B cell (primary cell): Measurements from ENCODE around the gene RSPH1. TPM values are rescaled to one million over a fixed set of nuclear protein-coding genes. Genes with fewer than 3 reads are reported as not detected.

Experiments
- ATAC-seq: fragments of 200-7000 bp; cut with Tn5 transposase; one replicate; pipeline ENCODE4 v1.10.0; 2021; ENCODE audit warnings: low read depth, mild to moderate bottlenecking, moderate number of reproducible peaks, moderate library complexity
- CTCF ChIA-PET: fragments of 350-600 bp; sonication (Branson Sonifier 250); formaldehyde crosslinking; loops from one replicate; lab custom pipeline; 2021; ENCODE audit warnings: antibody characterized with exemption, inconsistent platforms; lab: Charles Lee
- POLR2A ChIA-PET: fragments of 350-600 bp; sonication (Branson Sonifier 250); formaldehyde crosslinking; loops from one replicate; lab custom pipeline; 2021; ENCODE audit warnings: antibody characterized with exemption; lab: Charles Lee
- DNase-seq: peaks from one replicate; pipeline ENCODE4 v3.0.0; 2013
- H2AFZ ChIP-seq: 2 replicates; pipeline ENCODE4 v1.6.1; 2012; ENCODE audit warnings: mild to moderate bottlenecking, low read depth, low read length; ENCODE audit not compliant: insufficient read depth, poor library complexity, severe bottlenecking
- H3K27ac ChIP-seq, 2 donors: 1 replicate in 1 of 2; 2 replicates in 1 of 2; pipeline ENCODE4 v1.5.1; 2012 to 2013; ENCODE audit warnings: low read length in 2 of 2, mild to moderate bottlenecking in 2 of 2, moderate library complexity in 1 of 2
- H3K27me3 ChIP-seq, 4 experiments: fragments of 200-600 bp in 1 of 4; sonication (generic) in 1 of 4; replicated peaks in 1 of 4; 1 replicate in 2 of 4; 2 replicates in 2 of 4; pipeline versions ENCODE4 v1.6.1 to v1.7.0; 2013 to 2016; ENCODE audit warnings: low read length in 3 of 4, mild to moderate bottlenecking in 2 of 4, mixed read lengths in 1 of 4, moderate library complexity in 1 of 4; ENCODE audit not compliant: insufficient read depth in 4 of 4, control insufficient read depth in 3 of 4; ENCODE audit errors: control extremely low read depth in 1 of 4
- H3K36me3 ChIP-seq, 2 experiments: replicated peaks in 1 of 2; 1 replicate in 1 of 2; 2 replicates in 1 of 2; pipeline versions ENCODE4 v1.6.1 to v1.7.1; 2013; ENCODE audit warnings: low read length in 1 of 2; ENCODE audit not compliant: insufficient read depth in 2 of 2, control insufficient read depth in 1 of 2; ENCODE audit errors: control extremely low read depth in 1 of 2, extremely low read depth in 1 of 2
- H3K4me1 ChIP-seq, 2 donors: fragments of 200-600 bp in 1 of 2; sonication (generic) in 1 of 2; 1 replicate in 1 of 2; 2 replicates in 1 of 2; pipeline versions ENCODE4 v1.5.1 to v1.6.1; 2013 to 2017; ENCODE audit warnings: low read length in 2 of 2; ENCODE audit not compliant: control insufficient read depth in 2 of 2, insufficient read depth in 2 of 2
- H3K4me2 ChIP-seq: replicated peaks from 2 replicates; pipeline ENCODE3; 2012; ENCODE audit warnings: mild to moderate bottlenecking, low read depth, low read length; ENCODE audit not compliant: poor library complexity, severe bottlenecking
- H3K4me3 ChIP-seq, 5 experiments: fragments of 200-600 bp in 1 of 5; sonication (generic) in 1 of 5; 1 replicate in 3 of 5; 2 replicates in 2 of 5; pipeline versions ENCODE4 v1.5.1 to v1.7.0; 2011 to 2016; ENCODE audit warnings: low read length in 4 of 5, mild to moderate bottlenecking in 4 of 5, low read depth in 2 of 5, control low read depth in 1 of 5, moderate library complexity in 1 of 5; ENCODE audit not compliant: insufficient read depth in 1 of 5; ENCODE audit errors: control extremely low read depth in 1 of 5, extremely low read depth in 1 of 5
- H3K79me2 ChIP-seq: fragments of 200-600 bp; sonication (generic); one replicate; pipeline ENCODE4 v1.6.0; 2016; ENCODE audit warnings: low read length; ENCODE audit not compliant: control insufficient read depth, insufficient read depth
- H3K9ac ChIP-seq: fragments of 200-600 bp; sonication (generic); 2 replicates; pipeline ENCODE4 v1.6.1; 2017; ENCODE audit warnings: mild to moderate bottlenecking, low read length, moderate library complexity
- H3K9me3 ChIP-seq, 3 donors: one replicate each; pipeline versions ENCODE4 v1.6.1 to v1.7.1; 2013; ENCODE audit warnings: low read length in 2 of 3; ENCODE audit not compliant: control insufficient read depth in 2 of 3, insufficient read depth in 1 of 3; ENCODE audit errors: control extremely low read depth in 1 of 3
- H4K20me1 ChIP-seq: 2 replicates; pipeline ENCODE4 v1.6.0; 2012; ENCODE audit warnings: mild to moderate bottlenecking, low read length; ENCODE audit not compliant: insufficient read depth, control insufficient read depth, poor library complexity, severe bottlenecking
- H3K27ac Mint-ChIP-seq: one replicate; pipeline ENCODE4 v1.8.0; 2021; ENCODE audit warnings: mixed read lengths
- H3K27me3 Mint-ChIP-seq: one replicate; pipeline ENCODE4 v1.8.0; 2021; ENCODE audit warnings: mixed read lengths
- H3K4me1 Mint-ChIP-seq: one replicate; pipeline ENCODE4 v1.8.0; 2021; ENCODE audit warnings: mixed read lengths
- H3K4me3 Mint-ChIP-seq: one replicate; pipeline ENCODE4 v1.8.0; 2021; ENCODE audit warnings: mixed read lengths
- H3K9me3 Mint-ChIP-seq: one replicate; pipeline ENCODE4 v1.8.0; 2022; ENCODE audit warnings: mixed read lengths; ENCODE audit not compliant: insufficient read depth
- EZH2 ChIP-seq: IDR thresholded peaks from 2 replicates; pipeline ENCODE4 v1.6.1; 2012; ENCODE audit warnings: borderline replicate concordance, low read depth, mild to moderate bottlenecking, moderate library complexity, low read length; ENCODE audit not compliant: insufficient read depth, poor library complexity, severe bottlenecking
- WGBS: methylation state at CpG from one replicate; pipeline ENCODE4 v1.1.5; 2013; ENCODE audit warnings: missing lambda C conversion rate; ENCODE audit not compliant: insufficient coverage; 5-methylcytosine and 5-hydroxymethylcytosine counted together
- intact Hi-C: fragments of 100-400 bp; cut with micrococcal nuclease; formaldehyde crosslinking; loops from one replicate; pipeline ENCODE4 v1.10.0; 2022
- polyA plus RNA-seq: library from polyadenylated mRNA; depleted of rRNA; stranded (reverse); fragments of >200 nt; gene quantifications from 2 replicates; pipeline ENCODE4 v1.2.3, GENCODE V29; 2012
- total RNA-seq, 2 donors: library from RNA; stranded (reverse); fragments of 120-200 nt in 1 of 2; gene quantifications; 1 replicate in 1 of 2; 2 replicates in 1 of 2; pipeline versions ENCODE4 v1.2.3 to v1.2.4, GENCODE V29; 2013 to 2022
- TF ChIP-seq, protein P1 (sequence below): fragments of 200-600 bp; IDR thresholded peaks from one replicate; pipeline ENCODE4 v1.8.0; 2022; ENCODE audit warnings: antibody characterized with exemption, mild to moderate bottlenecking

Gene RSPH1
- total and polyA plus RNA-seq, 2 donors (not counting 1 experiment from before 2014, with no cell fraction given), result 0.10 to 0.64 TPM

DNA sequence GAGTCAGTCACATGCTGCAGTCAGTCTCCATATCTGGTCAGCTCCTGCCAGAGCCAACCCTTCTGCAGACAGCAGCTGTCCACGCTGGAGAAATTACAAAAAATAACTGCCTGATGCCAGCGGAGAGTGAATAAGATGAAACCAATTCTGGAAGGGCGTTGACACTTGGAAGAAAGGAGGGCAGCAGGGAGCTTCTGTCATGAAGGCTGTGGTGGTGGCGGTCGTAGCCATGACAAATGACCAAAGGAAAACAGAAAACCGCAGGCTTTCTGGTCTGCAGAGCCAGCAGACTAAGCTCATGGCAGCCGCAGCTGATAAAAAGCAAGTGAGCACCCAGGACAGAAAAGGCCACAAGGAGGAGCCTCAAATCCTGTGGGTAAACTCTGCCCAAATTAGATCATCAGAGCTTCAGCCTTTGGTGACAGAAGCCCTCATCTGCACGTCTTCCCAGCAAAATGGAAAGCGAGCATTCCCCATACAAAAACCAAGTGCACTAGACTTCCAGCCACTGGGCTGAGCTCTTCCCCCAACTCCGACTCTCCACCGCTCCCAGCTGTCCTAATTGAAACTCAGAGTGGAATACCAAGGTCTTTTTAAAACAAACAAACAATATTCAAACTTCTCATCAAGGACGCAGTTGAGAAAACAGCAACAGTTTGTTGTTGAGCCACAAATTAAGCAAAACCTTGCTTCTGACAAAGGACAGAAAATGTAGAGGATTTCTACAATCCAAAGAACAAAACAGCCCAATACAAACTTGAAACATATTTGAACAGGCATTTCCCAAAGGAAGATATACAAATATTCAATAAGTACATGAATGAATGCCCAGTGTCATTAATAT is 28.7 kb downstream of the RSPH1 start:
- ChIA-PET POLR2A (interaction anchor here (0.8 kb wide), 1 partner anchor 68 kb away, joined by 3 read pairs; no protein-coding TSS in a partner anchor), CTCF (interaction anchor here (0.7 to 3.6 kb wide), 10 partner anchors 10 to 351 kb away, joined by 3 to 37 read pairs (median 4); no protein-coding TSS in a partner anchor)
- no peak overlapping the region for H3K4me3 Mint-ChIP-seq
- Histone ChIP-seq H2AFZ (no peak overlapping the region), H3K4me1 (peaks cover 47 to 67% of the 10 kb centered on the region in 2 donors), H3K9ac (no peak overlapping the region), H3K27ac (no peak overlapping the region), H3K36me3 (no peaks in the 10 kb centered on the region), H3K9me3 (peaks cover 0 to 5% (median 0%) of the 10 kb centered on the region in 3 donors), H3K4me3 (no peak overlapping the region), H3K27me3 (peaks cover 0 to 12% (median 0%) of the 10 kb centered on the region in 4 experiments), H3K4me2 (no peak overlapping the region), H3K79me2 (no peaks in the 10 kb centered on the region), H4K20me1 (no peaks in the 10 kb centered on the region)
- TF ChIP-seq, protein P1, sequence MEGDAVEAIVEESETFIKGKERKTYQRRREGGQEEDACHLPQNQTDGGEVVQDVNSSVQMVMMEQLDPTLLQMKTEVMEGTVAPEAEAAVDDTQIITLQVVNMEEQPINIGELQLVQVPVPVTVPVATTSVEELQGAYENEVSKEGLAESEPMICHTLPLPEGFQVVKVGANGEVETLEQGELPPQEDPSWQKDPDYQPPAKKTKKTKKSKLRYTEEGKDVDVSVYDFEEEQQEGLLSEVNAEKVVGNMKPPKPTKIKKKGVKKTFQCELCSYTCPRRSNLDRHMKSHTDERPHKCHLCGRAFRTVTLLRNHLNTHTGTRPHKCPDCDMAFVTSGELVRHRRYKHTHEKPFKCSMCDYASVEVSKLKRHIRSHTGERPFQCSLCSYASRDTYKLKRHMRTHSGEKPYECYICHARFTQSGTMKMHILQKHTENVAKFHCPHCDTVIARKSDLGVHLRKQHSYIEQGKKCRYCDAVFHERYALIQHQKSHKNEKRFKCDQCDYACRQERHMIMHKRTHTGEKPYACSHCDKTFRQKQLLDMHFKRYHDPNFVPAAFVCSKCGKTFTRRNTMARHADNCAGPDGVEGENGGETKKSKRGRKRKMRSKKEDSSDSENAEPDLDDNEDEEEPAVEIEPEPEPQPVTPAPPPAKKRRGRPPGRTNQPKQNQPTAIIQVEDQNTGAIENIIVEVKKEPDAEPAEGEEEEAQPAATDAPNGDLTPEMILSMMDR, result no peak
- peaks cover 9% of the 10 kb centered on the region for H3K27me3 Mint-ChIP-seq
- H3K4me1 Mint-ChIP-seq, result peaks cover 53% of the 10 kb centered on the region
- 57% methylated on average over 11 of the region's 12 CpGs for WGBS
- peak; percentile 50 for DNase-seq
- H3K9me3 Mint-ChIP-seq, result no peaks in the 10 kb centered on the region
- peak overlapping the region; percentile 23 for H3K27ac Mint-ChIP-seq
- intact Hi-C loops, result no loop called here
- no peak for ATAC-seq

DNA sequence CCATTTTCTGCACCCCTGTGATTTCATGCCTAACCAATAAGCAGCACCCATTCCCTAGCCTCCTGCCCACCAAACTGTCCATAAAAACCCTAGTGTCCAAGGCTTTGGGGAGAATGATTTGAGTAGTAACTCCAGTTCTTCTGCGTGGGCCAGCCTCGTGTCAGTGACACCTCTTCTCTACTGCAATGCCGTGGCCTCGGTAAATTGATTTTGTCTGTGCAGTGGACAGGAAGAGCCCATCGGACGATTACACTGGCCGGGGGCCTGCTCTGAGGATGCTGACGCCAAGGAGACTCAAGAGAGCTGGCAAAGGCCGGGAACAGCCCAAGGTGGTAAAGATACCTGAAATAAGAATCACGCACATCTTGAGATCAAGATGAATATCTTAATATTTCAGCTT is 29.3 kb downstream of the RSPH1 start:
- H3K27ac Mint-ChIP-seq, result no peak overlapping the region
- H3K9me3 Mint-ChIP-seq, result no peaks in the 10 kb centered on the region
- H3K4me3 Mint-ChIP-seq, result no peak overlapping the region
- no peaks in the 10 kb centered on the region for H3K79me2 ChIP-seq
- no peaks in the 10 kb centered on the region for H4K20me1 ChIP-seq
- H3K9me3 ChIP-seq, result peaks cover 0 to 5% (median 0%) of the 10 kb centered on the region in 3 donors
- H3K9ac ChIP-seq, result no peak overlapping the region
- CTCF ChIA-PET, result interaction anchor here (0.8 to 3.6 kb wide), 9 partner anchors 11 to 352 kb away, joined by 3 to 37 read pairs (median 4); no protein-coding TSS in a partner anchor
- POLR2A ChIA-PET, result interaction anchor here (0.8 kb wide), 1 partner anchor 69 kb away, joined by 3 read pairs; no protein-coding TSS in a partner anchor
- peaks cover 0 to 8% (median 0%) of the 10 kb centered on the region in 4 experiments for H3K27me3 ChIP-seq
- H3K4me2 ChIP-seq, result no peak overlapping the region
- H3K4me1 Mint-ChIP-seq, result peaks cover 59% of the 10 kb centered on the region
- no peak overlapping the region for H2AFZ ChIP-seq
- TF ChIP-seq, protein P1, result no peak
- no peak for TF ChIP-seq EZH2
- 98% methylated on average over 8 of the region's 10 CpGs for WGBS
- peaks cover 7% of the 10 kb centered on the region for H3K27me3 Mint-ChIP-seq
- no peaks in the 10 kb centered on the region for H3K36me3 ChIP-seq
- H3K4me3 ChIP-seq, result no peak overlapping the region
- H3K4me1 ChIP-seq, result peaks cover 54 to 69% of the 10 kb centered on the region in 2 donors
- DNase-seq (no peak), ATAC-seq (no peak)
- intact Hi-C loops, result no loop called here
- no peak overlapping the region for H3K27ac ChIP-seq
